Stimulated activated CD8-positive, alpha-beta memory T cell treated with anti-CD3 and anti-CD28 coated beads, Interleukin-15, amount 100 ng/mL, for 24 hours (primary cell): ENCODE measurements around the gene MXI1.

Experiments used
- DNase-seq: peaks from one replicate; pipeline ENCODE4 v3.0.0-alpha.2; 2020; ENCODE audit warnings: low read depth

The MXI1 gene

GRCh38 chr10:110216240-110216639 is 8.8 kb downstream of the MXI1 start:
- no peak for DNase-seq

- no peak for DNase-seq
Measured at GRCh38 chr10:110216942-110217661, 9.7 kb downstream of the MXI1 start.

- DNase-seq: no peak
Measured at GRCh38 chr10:110217662-110218008, 10.2 kb downstream of the MXI1 start.

- no peak for DNase-seq
Measured at GRCh38 chr10:110218632-110219031, 11.2 kb downstream of the MXI1 start.

GRCh38 chr10:110219884-110220283 is 12.5 kb downstream of the MXI1 start:
- no peak for DNase-seq

- no peak for DNase-seq
Measured at GRCh38 chr10:110220398-110220797, 13.0 kb downstream of the MXI1 start.

- DNase-seq: no peak
Measured at GRCh38 chr10:110221044-110221720, 13.8 kb downstream of the MXI1 start.

GRCh38 chr10:110221721-110222261 is 14.4 kb downstream of the MXI1 start:
- no peak for DNase-seq

GRCh38 chr10:110222641-110223297 is 15.4 kb downstream of the MXI1 start:
- DNase-seq: no peak

- no peak for DNase-seq
Measured at GRCh38 chr10:110223298-110223925, 16.0 kb downstream of the MXI1 start.

- no peak for DNase-seq
Measured at GRCh38 chr10:110224992-110225391, 17.6 kb downstream of the MXI1 start.

GRCh38 chr10:110225441-110225755 is 18.0 kb downstream of the MXI1 start:
- DNase-seq: no peak

GRCh38 chr10:110225756-110226542 is 18.5 kb downstream of the MXI1 start:
- DNase-seq: peak; percentile 67

- DNase-seq: peak; percentile 62
Measured at GRCh38 chr10:110226543-110226925, 19.1 kb downstream of the MXI1 start.

GRCh38 chr10:110226926-110227641 is 19.7 kb downstream of the MXI1 start:
- peak; percentile 40 for DNase-seq

- no peak for DNase-seq
Measured at GRCh38 chr10:110228066-110228465, 20.7 kb downstream of the MXI1 start.

GRCh38 chr10:110229155-110229554 is 21.8 kb downstream of the MXI1 start:
- no peak for DNase-seq

GRCh38 chr10:110233846-110234245 is 26.4 kb downstream of the MXI1 start:
- no peak for DNase-seq

- DNase-seq: no peak
Measured at GRCh38 chr10:110237894-110238480, 30.6 kb downstream of the MXI1 start.

- no peak for DNase-seq
Measured at GRCh38 chr10:110239892-110240291, 32.5 kb downstream of the MXI1 start.

GRCh38 chr10:110241407-110241806 is 34.0 kb downstream of the MXI1 start:
- DNase-seq: no peak
